SU-DHL-6 (cell line): ENCODE data around the gene SRBD1.

Experiments used
- H2AFZ ChIP-seq: fragments of 200-600 bp; sonication (generic); 2 replicates; pipeline ENCODE4 v1.6.1; 2014; ENCODE audit warnings: low read depth, mild to moderate bottlenecking, moderate library complexity, mixed read lengths, antibody characterized with exemption, low read length; ENCODE audit not compliant: severe bottlenecking
- H3F3A ChIP-seq: fragments of 200-600 bp; shearing (Covaris generic); 2 replicates; pipeline ENCODE4 v1.6.0; 2016; ENCODE audit warnings: antibody characterized with exemption, mild to moderate bottlenecking; ENCODE audit not compliant: insufficient read depth
- H3K27ac ChIP-seq: fragments of 200-600 bp; sonication (generic); 2 replicates; pipeline ENCODE4 v1.5.1; 2016; ENCODE audit warnings: low read depth, mild to moderate bottlenecking, low read length, moderate library complexity, mixed read lengths
- H3K27me3 ChIP-seq: fragments of 200-600 bp; sonication (generic), shearing (Covaris generic); 2 replicates; pipeline ENCODE4 v1.6.0; 2014; ENCODE audit warnings: mild to moderate bottlenecking, low read length
- H3K36me3 ChIP-seq: fragments of 200-600 bp; sonication (generic); 2 replicates; pipeline ENCODE4 v1.6.1; 2014; ENCODE audit warnings: mild to moderate bottlenecking, low read length, mixed read lengths
- H3K4me2 ChIP-seq: fragments of 300-600, 200-600 bp; shearing (Covaris generic), sonication (generic); 2 replicates; pipeline ENCODE4 v1.6.0; 2014; ENCODE audit warnings: low read length, low read depth, mild to moderate bottlenecking; ENCODE audit not compliant: poor library complexity, severe bottlenecking
- H3K4me3 ChIP-seq: fragments of 200-600 bp; sonication (generic); 2 replicates; pipeline ENCODE4 v1.5.1; 2014; ENCODE audit warnings: antibody characterized with exemption, low read length, mild to moderate bottlenecking, mixed read lengths; ENCODE audit not compliant: insufficient read depth, poor library complexity, severe bottlenecking
- H3K79me2 ChIP-seq: fragments of 200-600 bp; sonication (generic); 2 replicates; pipeline ENCODE4 v1.6.1; 2014; ENCODE audit warnings: mild to moderate bottlenecking, low read length, moderate library complexity; ENCODE audit not compliant: insufficient read depth
- H3K9ac ChIP-seq: fragments of 200-600 bp; sonication (generic); 2 replicates; pipeline ENCODE4 v1.7.0; 2014; ENCODE audit warnings: mild to moderate bottlenecking, low read length
- H3K9me2 ChIP-seq: fragments of 200-600 bp; sonication (generic); replicated peaks from 2 replicates; pipeline ENCODE4 v1.6.1; 2014; ENCODE audit warnings: low read length; ENCODE audit not compliant: insufficient read depth
- H3K9me3 ChIP-seq: fragments of 200-600 bp; sonication (generic); 2 replicates; pipeline ENCODE4 v1.6.1; 2014; ENCODE audit warnings: low read length, mixed read lengths; ENCODE audit not compliant: insufficient read depth
- H4K20me1 ChIP-seq: fragments of 200-600 bp; sonication (generic); 2 replicates; pipeline ENCODE4 v1.6.1; 2014; ENCODE audit warnings: low read depth, mild to moderate bottlenecking, antibody characterized with exemption, low read length, moderate library complexity, mixed read lengths
- CTCF ChIP-seq: fragments of 200-600 bp; sonication (generic); IDR thresholded peaks from one replicate; pipeline ENCODE4 v1.5.1; 2017; ENCODE audit warnings: antibody characterized with exemption, mild to moderate bottlenecking, low read length, moderate library complexity; ENCODE audit not compliant: insufficient read depth, poor library complexity, severe bottlenecking
- EZH2phosphoT487 ChIP-seq: fragments of 200-600 bp; sonication (generic), shearing (Covaris generic); conservative IDR thresholded peaks from 2 replicates; pipeline ENCODE4 v1.6.1; 2018; ENCODE audit warnings: mild to moderate bottlenecking, antibody characterized with exemption, low read length, moderate library complexity, mixed read lengths

SRBD1 gene

GRCh38 chr2:45627911-45628310 lies 16.8 kb upstream of the SRBD1 start:
- H3K27me3 ChIP-seq = no peaks in the 10 kb centered on the region
- H2AFZ ChIP-seq = no peak overlapping the region
- TF ChIP-seq CTCF = no peak
- TF ChIP-seq EZH2phosphoT487 = no peak
- H3K79me2 ChIP-seq = no peaks in the 10 kb centered on the region
- no peak overlapping the region for H3K4me2 ChIP-seq
- H3K9me3 ChIP-seq = no peaks in the 10 kb centered on the region
- H3K4me3 ChIP-seq = no peak overlapping the region
- no peaks in the 10 kb centered on the region for H4K20me1 ChIP-seq
- H3K36me3 ChIP-seq = no peaks in the 10 kb centered on the region
- H3K9ac ChIP-seq = no peak overlapping the region
- H3F3A ChIP-seq = no peaks in the 10 kb centered on the region
- no peaks in the 10 kb centered on the region for H3K9me2 ChIP-seq
- H3K27ac ChIP-seq = no peak overlapping the region

DNA sequence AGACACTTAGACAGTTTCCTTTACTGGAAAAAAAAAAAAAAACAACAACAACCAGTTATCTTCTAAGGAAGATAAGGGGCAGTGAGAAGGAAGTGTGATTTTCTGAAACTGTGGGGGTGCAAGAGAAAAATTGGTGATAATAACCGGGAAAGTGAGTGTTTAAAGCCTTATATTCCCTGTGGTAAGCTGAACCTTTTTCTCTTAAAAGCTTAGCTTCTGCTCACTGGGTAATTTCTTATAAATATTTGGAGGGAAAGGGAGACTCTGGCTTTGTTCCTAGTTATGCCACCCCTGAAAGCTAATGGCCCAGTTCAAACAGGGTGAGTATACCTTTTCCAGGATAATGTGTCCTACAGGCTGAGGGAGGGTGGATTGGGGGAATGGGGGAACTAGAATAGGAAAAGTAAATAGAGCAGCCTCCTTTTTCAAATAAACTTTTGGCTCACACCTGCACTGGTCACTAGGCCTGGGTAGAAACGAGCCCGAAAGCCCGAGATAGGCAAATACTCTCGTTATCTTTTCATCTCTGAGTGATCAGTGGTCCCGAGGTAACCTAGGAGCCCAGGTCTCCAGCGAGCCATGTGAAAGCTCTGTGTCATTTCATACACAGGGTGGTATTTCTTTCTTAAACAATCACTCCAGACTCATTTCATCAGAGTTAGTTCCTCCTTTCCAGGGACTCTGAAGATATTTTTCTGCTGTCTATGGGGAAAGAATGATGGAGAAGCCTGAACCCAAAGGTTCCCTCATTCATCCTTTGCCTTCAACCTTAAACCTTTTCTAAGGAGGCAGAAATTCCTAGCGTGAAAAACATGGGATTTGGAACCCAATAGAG lies 15.5 kb upstream of the SRBD1 start:
- Histone ChIP-seq H3K79me2 (no peaks in the 10 kb centered on the region), H2AFZ (no peak overlapping the region), H3K36me3 (no peaks in the 10 kb centered on the region), H3K27ac (no peak overlapping the region), H3K4me3 (no peak overlapping the region), H3F3A (no peaks in the 10 kb centered on the region), H3K9me2 (no peaks in the 10 kb centered on the region), H3K4me2 (no peak overlapping the region), H3K27me3 (no peaks in the 10 kb centered on the region), H3K9me3 (no peaks in the 10 kb centered on the region), H3K9ac (no peak overlapping the region), H4K20me1 (no peaks in the 10 kb centered on the region)
- TF ChIP-seq EZH2phosphoT487 = no peak
- TF ChIP-seq CTCF = no peak

DNA sequence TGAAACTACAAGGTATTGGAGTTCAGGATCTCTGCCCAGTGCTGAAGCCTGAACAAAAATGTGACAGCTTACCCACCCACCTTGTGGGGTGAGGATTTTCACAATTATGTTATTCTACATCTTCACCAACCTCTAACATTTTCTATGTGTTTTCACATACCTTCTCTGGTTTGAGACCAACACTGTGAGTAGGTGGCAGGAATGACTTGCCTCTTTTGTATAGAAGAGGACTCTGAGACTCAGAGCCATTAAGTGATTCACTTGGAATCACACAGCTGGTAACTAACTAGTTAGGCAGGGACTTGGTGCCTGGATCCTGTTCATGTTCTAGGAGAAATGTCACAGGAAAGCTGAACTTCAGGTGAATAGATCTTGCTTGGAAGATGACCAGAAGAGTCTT lies 14.8 kb upstream of the SRBD1 start:
- Histone ChIP-seq H3K27me3 (no peaks in the 10 kb centered on the region), H2AFZ (no peak overlapping the region), H3K36me3 (no peaks in the 10 kb centered on the region), H3K9me3 (no peaks in the 10 kb centered on the region), H3K9me2 (no peaks in the 10 kb centered on the region), H4K20me1 (no peaks in the 10 kb centered on the region), H3K27ac (no peak overlapping the region), H3K4me2 (no peak overlapping the region), H3K4me3 (no peak overlapping the region), H3F3A (no peaks in the 10 kb centered on the region), H3K79me2 (no peaks in the 10 kb centered on the region), H3K9ac (no peak overlapping the region)
- TF ChIP-seq EZH2phosphoT487 = no peak
- TF ChIP-seq CTCF = no peak
